HepG2 (cell line): ENCODE results near the gene HCFC1. TPM values are rescaled to one million over a fixed set of nuclear protein-coding genes. Genes with fewer than 3 reads are reported as not detected.

Source experiments
- ARNTL ChIP-seq: sonication (generic); formaldehyde crosslinking; IDR thresholded peaks from 2 replicates; pipeline ENCODE4 v1.4.0; 2020; ENCODE audit warnings: mild to moderate bottlenecking, missing genetic modification reagents
- DR1 ChIP-seq: sonication (generic); formaldehyde crosslinking; IDR thresholded peaks from 2 replicates; pipeline ENCODE4 v1.8.0; 2021; ENCODE audit warnings: mild to moderate bottlenecking, missing genetic modification reagents, inconsistent platforms
- FOXA3 ChIP-seq: IDR thresholded peaks from 2 replicates; pipeline ENCODE4 v1.6.1; 2016; ENCODE audit warnings: missing genetic modification reagents, missing compliant biosample characterization
- HMGXB4 ChIP-seq, 2 experiments: sonication (generic) in 1 of 2; formaldehyde crosslinking in 1 of 2; IDR thresholded peaks; 2 replicates each; pipeline versions ENCODE4 v1.4.0 to v1.6.1; 2018 to 2020; ENCODE audit warnings: missing genetic modification reagents in 2 of 2, borderline replicate concordance in 1 of 2, low read depth in 1 of 2, mild to moderate bottlenecking in 1 of 2, missing biosample characterization in 1 of 2
- NCOA2 ChIP-seq: sonication (generic); formaldehyde crosslinking; IDR thresholded peaks from 2 replicates; pipeline ENCODE4 v1.8.0; 2022; ENCODE audit warnings: inconsistent platforms
- NR2C2 ChIP-seq: sonication (generic); formaldehyde crosslinking; IDR thresholded peaks from 2 replicates; pipeline ENCODE4 v1.4.0; 2020; ENCODE audit warnings: missing genetic modification reagents, mild to moderate bottlenecking, moderate library complexity, borderline replicate concordance
- RBM39 ChIP-seq: fragments of 200-400 bp; formaldehyde crosslinking; IDR thresholded peaks from one replicate; pipeline ENCODE4 v1.6.1; 2018; ENCODE audit warnings: antibody characterized with exemption, mild to moderate bottlenecking, low read depth, low read length; ENCODE audit not compliant: poor library complexity, severe bottlenecking
- SP1 ChIP-seq, 2 experiments: fragments of 450-650 bp in 1 of 2; sonication (generic) in 1 of 2; formaldehyde crosslinking in 1 of 2; IDR thresholded peaks; 2 replicates each; pipeline versions ENCODE4 v1.4.0 to v1.6.1; 2016 to 2020; ENCODE audit warnings: missing genetic modification reagents in 1 of 2
- YEATS4 ChIP-seq: sonication (generic); formaldehyde crosslinking; IDR thresholded peaks from 2 replicates; pipeline ENCODE4 v1.4.0; 2020; ENCODE audit warnings: missing genetic modification reagents, borderline replicate concordance
- ZBTB1 ChIP-seq: sonication (generic); formaldehyde crosslinking; IDR thresholded peaks from 2 replicates; pipeline ENCODE4 v1.4.0; 2020; ENCODE audit warnings: missing genetic modification reagents, borderline replicate concordance
- ZBTB3 ChIP-seq: sonication (generic); formaldehyde crosslinking; IDR thresholded peaks from 2 replicates; pipeline ENCODE4 v1.4.0; 2020; ENCODE audit warnings: low read depth, mild to moderate bottlenecking, moderate library complexity, missing genetic modification reagents, borderline replicate concordance
- ZC3H4 ChIP-seq: sonication (generic); formaldehyde crosslinking; IDR thresholded peaks from 2 replicates; pipeline ENCODE4 v1.4.0; 2020; ENCODE audit warnings: missing genetic modification reagents, borderline replicate concordance
- ZNF468 ChIP-seq: sonication (generic); formaldehyde crosslinking; IDR thresholded peaks from 2 replicates; pipeline ENCODE4 v1.8.0; 2022; ENCODE audit warnings: mild to moderate bottlenecking, moderate library complexity, missing genetic modification reagents
- ZNF570 ChIP-seq: sonication (generic); formaldehyde crosslinking; IDR thresholded peaks from 2 replicates; pipeline ENCODE4 v1.4.0; 2020; ENCODE audit warnings: mild to moderate bottlenecking, missing genetic modification reagents, borderline replicate concordance
- ZNF766 ChIP-seq: sonication (generic); formaldehyde crosslinking; IDR thresholded peaks from 2 replicates; pipeline ENCODE4 v1.5.0; 2020; ENCODE audit warnings: missing genetic modification reagents, borderline replicate concordance
- ZNF790 ChIP-seq: sonication (generic); formaldehyde crosslinking; IDR thresholded peaks from 2 replicates; pipeline ENCODE4 v1.8.0; 2022; ENCODE audit warnings: missing genetic modification reagents, mild to moderate bottlenecking, borderline replicate concordance
- polyA plus RNA-seq, 8 experiments: library from polyadenylated mRNA; depleted of rRNA in 3 of 8; stranded (reverse) in 7 of 8; unstranded in 1 of 8; fragments of >200 nt; fragmentation: Illumina TruSeq in 4 of 8; extraction: Trizol in 4 of 8; gene quantifications; 2 replicates each; pipeline versions ENCODE4 v1.2.1 to v1.2.3, GENCODE V29; 2011 to 2016; ENCODE audit warnings: low read depth in 4 of 8, missing spikeins in 1 of 8, mixed read lengths in 1 of 8; ENCODE audit not compliant: insufficient read depth in 1 of 8
- total RNA-seq, 5 experiments: library from RNA; depleted of rRNA; stranded (reverse); fragments of >200 nt; fragmentation: Illumina TruSeq; extraction: Trizol; gene quantifications; 2 replicates each; pipeline ENCODE4 v1.2.3, GENCODE V29; 2016; ENCODE audit warnings: low read depth in 1 of 5
- TF ChIP-seq, protein P1 (sequence below): sonication (generic); formaldehyde crosslinking; IDR thresholded peaks from 2 replicates; pipeline ENCODE4 v1.4.0; 2020; ENCODE audit warnings: missing genetic modification reagents; ENCODE audit errors: not compliant biosample characterization
- TF ChIP-seq, protein P2 (sequence below): IDR thresholded peaks from 2 replicates; pipeline ENCODE4 v1.6.1; 2016; ENCODE audit warnings: missing compliant biosample characterization, missing genetic modification reagents, borderline replicate concordance
- TF ChIP-seq, protein P3 (sequence below): sonication (generic); formaldehyde crosslinking; IDR thresholded peaks from 2 replicates; pipeline ENCODE4 v1.4.0; 2020; ENCODE audit warnings: mild to moderate bottlenecking, missing genetic modification reagents
- TF ChIP-seq, protein P4 (sequence below): IDR thresholded peaks from 2 replicates; pipeline ENCODE4 v1.6.1; 2016; ENCODE audit warnings: missing genetic modification reagents, missing compliant biosample characterization

Gene HCFC1
- total and polyA plus RNA-seq, 2 of the 13 experiments (the other 11 are each of a cell fraction or from before 2014, with no cell fraction given), result 5.8 to 17.8 TPM

GRCh38 chrX:153971450-153972367 is at the start of gene HCFC1 (continued):
- TF ChIP-seq, protein P1, sequence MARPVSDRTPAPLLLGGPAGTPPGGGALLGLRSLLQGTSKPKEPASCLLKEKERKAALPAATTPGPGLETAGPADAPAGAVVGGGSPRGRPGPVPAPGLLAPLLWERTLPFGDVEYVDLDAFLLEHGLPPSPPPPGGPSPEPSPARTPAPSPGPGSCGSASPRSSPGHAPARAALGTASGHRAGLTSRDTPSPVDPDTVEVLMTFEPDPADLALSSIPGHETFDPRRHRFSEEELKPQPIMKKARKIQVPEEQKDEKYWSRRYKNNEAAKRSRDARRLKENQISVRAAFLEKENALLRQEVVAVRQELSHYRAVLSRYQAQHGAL (CRISPR knock-in tag), result no peak
- TF ChIP-seq FOXA3 (CRISPR knock-in tag) (0 out of 2 replicates have a peak, but pooled peaks have one; percentile 14), ZNF766 (CRISPR knock-in tag) (peak; percentile 54; the same call in 1 of the 2 replicates), ZNF790 (CRISPR knock-in tag) (no peak), NCOA2 (no peak), RBM39 (peak; percentile 29), ZC3H4 (CRISPR knock-in tag) (peak; percentile 27; the same call in 1 of the 2 replicates), SP1 (IDR thresholded peaks at IDR 0.05) (no peak), SP1 (CRISPR knock-in tag; IDR thresholded peaks at IDR 0.05) (0 out of 2 replicates have a peak, but pooled peaks have one; percentile 17), ZBTB1 (CRISPR knock-in tag) (no peak), NR2C2 (peak; percentile 24; the same call in 1 of the 2 replicates), ZNF468 (CRISPR knock-in tag) (no peak), HMGXB4 (CRISPR knock-in tag; IDR thresholded peaks at IDR 0.05; ENCODE audit: borderline replicate concordance in 1 of 2, low read depth in 1 of 2) (peak in 1 of 2 experiments; percentile 63; a peak in 2 of 4 replicates), YEATS4 (CRISPR knock-in tag) (peak; percentile 59; the same call in 1 of the 2 replicates), ARNTL (CRISPR knock-in tag) (no peak), ZNF570 (CRISPR knock-in tag) (no peak), ZBTB3 (CRISPR knock-in tag) (no peak), DR1 (CRISPR knock-in tag) (no peak)
- TF ChIP-seq, protein P2, sequence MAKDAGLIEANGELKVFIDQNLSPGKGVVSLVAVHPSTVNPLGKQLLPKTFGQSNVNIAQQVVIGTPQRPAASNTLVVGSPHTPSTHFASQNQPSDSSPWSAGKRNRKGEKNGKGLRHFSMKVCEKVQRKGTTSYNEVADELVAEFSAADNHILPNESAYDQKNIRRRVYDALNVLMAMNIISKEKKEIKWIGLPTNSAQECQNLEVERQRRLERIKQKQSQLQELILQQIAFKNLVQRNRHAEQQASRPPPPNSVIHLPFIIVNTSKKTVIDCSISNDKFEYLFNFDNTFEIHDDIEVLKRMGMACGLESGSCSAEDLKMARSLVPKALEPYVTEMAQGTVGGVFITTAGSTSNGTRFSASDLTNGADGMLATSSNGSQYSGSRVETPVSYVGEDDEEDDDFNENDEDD (CRISPR knock-in tag), result peak; percentile 25; the same call in 1 of the 2 replicates
- TF ChIP-seq, protein P3, sequence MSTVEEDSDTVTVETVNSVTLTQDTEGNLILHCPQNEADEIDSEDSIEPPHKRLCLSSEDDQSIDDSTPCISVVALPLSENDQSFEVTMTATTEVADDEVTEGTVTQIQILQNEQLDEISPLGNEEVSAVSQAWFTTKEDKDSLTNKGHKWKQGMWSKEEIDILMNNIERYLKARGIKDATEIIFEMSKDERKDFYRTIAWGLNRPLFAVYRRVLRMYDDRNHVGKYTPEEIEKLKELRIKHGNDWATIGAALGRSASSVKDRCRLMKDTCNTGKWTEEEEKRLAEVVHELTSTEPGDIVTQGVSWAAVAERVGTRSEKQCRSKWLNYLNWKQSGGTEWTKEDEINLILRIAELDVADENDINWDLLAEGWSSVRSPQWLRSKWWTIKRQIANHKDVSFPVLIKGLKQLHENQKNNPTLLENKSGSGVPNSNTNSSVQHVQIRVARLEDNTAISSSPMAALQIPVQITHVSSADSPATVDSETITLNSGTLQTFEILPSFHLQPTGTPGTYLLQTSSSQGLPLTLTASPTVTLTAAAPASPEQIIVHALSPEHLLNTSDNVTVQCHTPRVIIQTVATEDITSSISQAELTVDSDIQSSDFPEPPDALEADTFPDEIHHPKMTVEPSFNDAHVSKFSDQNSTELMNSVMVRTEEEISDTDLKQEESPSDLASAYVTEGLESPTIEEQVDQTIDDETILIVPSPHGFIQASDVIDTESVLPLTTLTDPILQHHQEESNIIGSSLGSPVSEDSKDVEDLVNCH (CRISPR knock-in tag), result peak; percentile 98; the same call in 1 of the 2 replicates
- TF ChIP-seq, protein P4, sequence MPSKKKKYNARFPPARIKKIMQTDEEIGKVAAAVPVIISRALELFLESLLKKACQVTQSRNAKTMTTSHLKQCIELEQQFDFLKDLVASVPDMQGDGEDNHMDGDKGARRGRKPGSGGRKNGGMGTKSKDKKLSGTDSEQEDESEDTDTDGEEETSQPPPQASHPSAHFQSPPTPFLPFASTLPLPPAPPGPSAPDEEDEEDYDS (CRISPR knock-in tag), result no peak; the same call in 1 of the 2 replicates
